Memory B cell (primary cell): Measurements from ENCODE around the gene RAB34.
A peak's percentile ranks its signal among the peaks of the same experiment; 100 is the strongest.

ENCODE experiments used
- ATAC-seq: fragments of 150-1000 bp; cut with Tn5 transposase; 2 replicates; pipeline ENCODE4 v1.10.0; 2021; ENCODE audit warnings: low read depth, mild to moderate bottlenecking, moderate library complexity
- DNase-seq, 2 donors: peaks; one replicate each; pipeline ENCODE4 v3.0.0; 2022; ENCODE audit warnings: low spot score in 2 of 2
- H3K27ac Mint-ChIP-seq: one replicate; pipeline ENCODE4 v1.8.0; 2022; ENCODE audit warnings: mild to moderate bottlenecking, moderate library complexity, mixed read lengths
- H3K27me3 Mint-ChIP-seq: one replicate; pipeline ENCODE4 v1.8.0; 2022; ENCODE audit warnings: mixed read lengths
- H3K36me3 Mint-ChIP-seq: one replicate; pipeline ENCODE4 v1.8.0; 2022; ENCODE audit warnings: mild to moderate bottlenecking, mixed read lengths
- H3K4me1 Mint-ChIP-seq: one replicate; pipeline ENCODE4 v1.8.0; 2022; ENCODE audit warnings: mixed read lengths
- H3K4me3 Mint-ChIP-seq: one replicate; pipeline ENCODE4 v1.8.0; 2022; ENCODE audit warnings: mild to moderate bottlenecking, moderate library complexity, mixed read lengths
- H3K9me3 Mint-ChIP-seq: one replicate; pipeline ENCODE4 v1.8.0; 2022; ENCODE audit warnings: mixed read lengths

RAB34 gene

GRCh38 chr17:28702752-28703150, 14.9 kb downstream of the RAB34 start:
- Mint-ChIP-seq H3K36me3 (peaks cover 37% of the 10 kb centered on the region), H3K4me1 (no peaks in the 10 kb centered on the region), H3K9me3 (no peaks in the 10 kb centered on the region), H3K4me3 (no peak overlapping the region), H3K27me3 (no peaks in the 10 kb centered on the region), H3K27ac (no peak overlapping the region)
- ATAC-seq (no peak), DNase-seq (no peak)

- H3K4me3 Mint-ChIP-seq, result no peak overlapping the region
- no peaks in the 10 kb centered on the region for H3K27me3 Mint-ChIP-seq
- no peaks in the 10 kb centered on the region for H3K4me1 Mint-ChIP-seq
- no peak overlapping the region for H3K27ac Mint-ChIP-seq
- no peak for ATAC-seq
- no peak for DNase-seq
- no peaks in the 10 kb centered on the region for H3K9me3 Mint-ChIP-seq
- peaks cover 40% of the 10 kb centered on the region for H3K36me3 Mint-ChIP-seq
Measured at GRCh38 chr17:28702026-28702751, 15.5 kb downstream of the RAB34 start.

DNA sequence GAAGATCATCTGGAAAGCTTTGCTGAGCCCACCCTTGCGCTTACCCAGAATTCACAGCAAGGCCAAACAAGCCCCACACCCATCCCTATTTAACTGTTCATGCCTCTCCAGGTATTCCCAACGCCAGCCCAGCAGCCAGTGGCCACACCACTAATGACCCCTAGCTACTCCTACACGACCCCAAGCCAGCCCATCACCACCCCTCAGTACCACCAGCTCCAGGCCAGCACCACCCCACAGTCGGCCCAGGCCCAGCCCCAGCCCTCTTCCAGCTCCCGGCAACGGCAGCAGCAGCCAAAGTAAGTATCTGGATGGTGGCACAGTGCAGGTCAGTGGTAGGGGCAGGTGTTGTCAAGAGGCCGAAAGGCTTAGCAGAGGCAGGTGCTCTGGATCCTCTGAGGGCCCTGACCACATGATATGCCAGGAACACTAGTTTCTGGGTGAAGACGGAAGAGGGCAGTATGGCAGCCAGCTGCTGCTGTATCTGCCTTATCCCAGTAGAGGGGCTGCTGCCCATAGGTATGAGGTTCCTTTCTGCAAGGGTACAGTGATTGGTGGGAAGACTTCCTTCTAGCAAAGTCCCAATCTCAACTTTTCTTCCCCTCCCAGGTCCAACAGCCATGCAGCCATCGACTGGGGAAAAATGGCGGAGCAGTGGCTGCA, 16.7 kb downstream of the RAB34 start:
- no peaks in the 10 kb centered on the region for H3K9me3 Mint-ChIP-seq
- H3K4me1 Mint-ChIP-seq, result no peaks in the 10 kb centered on the region
- H3K27ac Mint-ChIP-seq, result no peak overlapping the region
- peaks cover 40% of the 10 kb centered on the region for H3K36me3 Mint-ChIP-seq
- ATAC-seq (no peak), DNase-seq (no peak)
- H3K27me3 Mint-ChIP-seq, result no peaks in the 10 kb centered on the region
- no peak overlapping the region for H3K4me3 Mint-ChIP-seq

DNA sequence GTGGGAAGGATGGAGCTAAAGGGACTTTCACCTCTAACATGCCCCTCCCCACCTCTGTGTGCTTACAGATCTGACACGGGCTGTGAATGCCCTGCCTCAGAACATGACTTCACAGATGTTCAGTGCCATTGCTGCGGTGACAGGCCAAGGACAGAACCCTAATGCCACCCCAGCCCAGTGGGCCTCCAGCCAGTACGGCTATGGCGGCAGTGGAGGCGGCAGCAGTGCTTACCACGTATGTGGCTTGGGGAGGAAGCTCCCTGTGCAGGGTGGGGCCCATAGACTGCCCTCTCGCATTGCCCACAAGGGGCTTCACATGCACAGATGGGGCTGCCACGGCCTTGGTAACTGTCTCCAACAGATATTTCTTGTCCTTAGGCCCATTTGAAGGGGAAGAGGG, 17.4 kb downstream of the RAB34 start:
- H3K4me3 Mint-ChIP-seq, result no peak overlapping the region
- H3K9me3 Mint-ChIP-seq, result no peaks in the 10 kb centered on the region
- no peak for DNase-seq
- H3K36me3 Mint-ChIP-seq, result peaks cover 40% of the 10 kb centered on the region
- H3K27me3 Mint-ChIP-seq, result no peaks in the 10 kb centered on the region
- no peak for ATAC-seq
- H3K27ac Mint-ChIP-seq, result no peak overlapping the region
- no peaks in the 10 kb centered on the region for H3K4me1 Mint-ChIP-seq

DNA sequence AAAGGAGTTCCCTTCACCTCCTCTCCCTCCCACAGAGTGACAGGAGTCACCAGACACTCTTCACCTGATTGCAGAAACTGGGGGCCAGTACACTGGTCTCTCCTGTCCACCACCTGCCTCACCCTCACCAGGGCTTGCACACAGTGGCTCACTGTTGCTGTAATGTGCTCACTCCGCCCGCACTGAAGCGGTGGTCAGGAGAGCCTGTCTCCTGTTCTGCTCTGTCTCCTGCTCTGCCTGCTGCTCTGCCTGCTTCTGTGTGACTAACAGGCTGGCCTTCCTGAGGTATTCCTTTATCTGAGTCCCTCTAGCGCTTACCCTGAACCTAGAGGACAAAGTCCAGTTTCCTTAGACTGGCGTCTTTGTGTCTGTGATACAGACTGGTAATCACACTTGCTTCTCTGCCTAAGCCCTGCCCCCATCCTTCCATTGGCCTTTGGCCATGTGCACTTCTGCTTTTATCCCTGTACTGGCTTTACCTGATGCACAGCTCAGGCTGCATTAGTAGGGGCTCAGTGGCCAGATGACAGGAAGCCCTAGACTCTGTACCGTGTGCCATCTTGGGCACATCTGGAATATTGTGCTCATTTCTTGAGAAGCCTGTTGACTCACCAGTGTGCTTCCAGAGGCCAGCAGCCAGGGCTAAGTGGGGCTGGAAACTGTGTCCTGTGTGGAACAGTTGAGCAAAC, 19.3 kb downstream of the RAB34 start:
- peaks cover 47% of the 10 kb centered on the region for H3K36me3 Mint-ChIP-seq
- H3K27me3 Mint-ChIP-seq, result no peaks in the 10 kb centered on the region
- no peak for ATAC-seq
- no peak for DNase-seq
- H3K4me3 Mint-ChIP-seq, result no peak overlapping the region
- no peaks in the 10 kb centered on the region for H3K9me3 Mint-ChIP-seq
- no peak overlapping the region for H3K27ac Mint-ChIP-seq
- H3K4me1 Mint-ChIP-seq, result no peaks in the 10 kb centered on the region

DNA sequence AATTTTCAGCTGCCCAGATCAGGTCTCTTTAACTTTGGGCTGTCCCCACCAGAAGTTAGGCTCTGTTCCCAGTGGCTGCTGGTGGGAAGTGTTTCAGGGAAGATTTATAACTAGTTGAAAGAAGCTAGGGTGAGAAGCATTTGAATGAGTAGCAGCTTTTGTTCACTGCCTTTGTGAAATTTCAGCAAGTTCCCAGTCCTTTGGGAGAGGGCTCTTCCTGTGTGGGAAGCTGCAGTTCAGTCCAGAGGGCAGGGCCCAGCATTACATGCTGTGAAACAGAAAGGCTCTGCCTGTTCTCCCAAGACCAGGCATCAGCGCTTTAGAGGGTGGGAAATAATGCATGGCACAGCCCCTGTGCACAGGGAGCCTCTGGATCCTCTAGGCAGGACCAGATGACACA, 23.8 kb downstream of the RAB34 start:
- no peak for DNase-seq
- H3K4me1 Mint-ChIP-seq, result no peaks in the 10 kb centered on the region
- peaks cover 35% of the 10 kb centered on the region for H3K36me3 Mint-ChIP-seq
- H3K27me3 Mint-ChIP-seq, result no peaks in the 10 kb centered on the region
- H3K9me3 Mint-ChIP-seq, result no peaks in the 10 kb centered on the region
- no peak for ATAC-seq
- peak overlapping the region; percentile 28 for H3K27ac Mint-ChIP-seq
- no peak overlapping the region for H3K4me3 Mint-ChIP-seq

DNA sequence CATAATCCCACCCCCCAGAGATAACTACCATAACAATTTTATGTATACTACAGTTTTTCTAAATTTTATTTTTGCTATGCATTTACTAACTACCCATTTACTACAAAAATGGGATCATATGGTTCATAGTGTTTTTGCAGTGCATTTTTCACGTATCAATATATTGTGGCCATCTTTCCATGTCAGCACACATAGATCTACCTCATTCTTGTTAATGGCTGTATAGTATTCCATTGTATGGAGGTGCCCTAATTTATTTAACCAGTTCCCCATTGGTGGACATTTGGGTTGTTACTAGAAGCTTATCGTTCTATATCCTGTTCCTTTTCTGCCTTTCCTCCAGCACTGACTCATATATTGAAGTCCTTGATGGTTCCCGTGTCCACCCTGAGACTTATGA, 28.7 kb downstream of the RAB34 start:
- Mint-ChIP-seq H3K4me3 (no peak overlapping the region), H3K27me3 (no peaks in the 10 kb centered on the region), H3K4me1 (no peaks in the 10 kb centered on the region), H3K36me3 (peaks cover 44% of the 10 kb centered on the region), H3K9me3 (no peaks in the 10 kb centered on the region), H3K27ac (no peak overlapping the region)
- ATAC-seq (no peak), DNase-seq (no peak)

DNA sequence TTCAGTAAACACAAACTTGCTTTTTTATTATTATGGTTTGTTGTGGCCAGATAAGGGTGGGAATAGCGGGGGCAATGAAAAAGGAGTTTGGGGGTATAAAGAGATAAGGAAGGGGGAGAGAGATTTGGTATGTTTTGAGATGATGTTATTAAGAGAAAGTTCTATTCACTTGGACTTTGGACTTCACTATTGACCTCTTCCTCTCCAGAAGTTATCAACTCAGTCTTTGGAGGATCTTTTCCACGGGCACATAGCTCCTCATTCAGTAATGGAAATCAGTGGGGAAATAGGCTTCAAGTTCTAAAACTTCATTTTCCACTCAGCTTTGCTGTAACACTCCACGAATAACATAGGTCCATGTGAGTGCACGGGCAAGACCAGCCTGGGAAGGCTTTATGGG, 29.2 kb downstream of the RAB34 start:
- Mint-ChIP-seq H3K27me3 (no peaks in the 10 kb centered on the region), H3K27ac (peak overlapping the region; percentile 46), H3K9me3 (no peaks in the 10 kb centered on the region), H3K36me3 (peaks cover 42% of the 10 kb centered on the region), H3K4me1 (no peaks in the 10 kb centered on the region), H3K4me3 (no peak overlapping the region)
- ATAC-seq (no peak), DNase-seq (no peak)

DNA sequence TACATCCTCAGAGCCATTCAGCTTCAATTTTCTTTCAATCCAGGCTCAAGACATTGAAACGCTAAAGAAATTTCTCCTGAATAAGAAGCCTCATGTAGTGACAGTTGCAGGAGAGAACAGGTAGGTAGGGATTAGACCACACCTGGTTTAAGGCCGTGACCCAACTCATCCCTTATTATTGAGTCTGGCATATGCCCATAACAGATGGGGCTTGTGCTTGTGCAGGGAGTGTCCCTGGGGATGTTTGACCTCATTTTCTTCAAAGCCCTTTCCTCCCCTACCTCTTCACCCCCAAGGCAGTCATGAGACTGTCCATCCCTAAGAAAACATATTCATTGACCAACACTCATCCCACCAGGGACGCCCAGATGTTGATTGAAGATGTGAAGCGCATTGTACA, 31.4 kb downstream of the RAB34 start:
- no peaks in the 10 kb centered on the region for H3K27me3 Mint-ChIP-seq
- no peaks in the 10 kb centered on the region for H3K9me3 Mint-ChIP-seq
- H3K4me1 Mint-ChIP-seq, result no peaks in the 10 kb centered on the region
- no peak for ATAC-seq
- peaks cover 55% of the 10 kb centered on the region for H3K36me3 Mint-ChIP-seq
- DNase-seq, result no peak
- H3K27ac Mint-ChIP-seq, result peak overlapping the region; percentile 20
- H3K4me3 Mint-ChIP-seq, result no peak overlapping the region

GRCh38 chr17:28685366-28685765, 32.3 kb downstream of the RAB34 start:
- H3K4me3 Mint-ChIP-seq, result no peak overlapping the region
- H3K27me3 Mint-ChIP-seq, result no peaks in the 10 kb centered on the region
- no peak for DNase-seq
- H3K36me3 Mint-ChIP-seq, result peaks cover 54% of the 10 kb centered on the region
- no peak for ATAC-seq
- H3K9me3 Mint-ChIP-seq, result no peaks in the 10 kb centered on the region
- no peaks in the 10 kb centered on the region for H3K4me1 Mint-ChIP-seq
- no peak overlapping the region for H3K27ac Mint-ChIP-seq

- Mint-ChIP-seq H3K36me3 (peaks cover 52% of the 10 kb centered on the region), H3K27ac (no peak overlapping the region)
Measured at GRCh38 chr17:28684963-28685362, 32.7 kb downstream of the RAB34 start.

GRCh38 chr17:28682655-28683054, 35.0 kb downstream of the RAB34 start:
- H3K4me1 Mint-ChIP-seq, result no peaks in the 10 kb centered on the region
- H3K4me3 Mint-ChIP-seq, result no peak overlapping the region
- H3K27ac Mint-ChIP-seq, result no peak overlapping the region
- no peaks in the 10 kb centered on the region for H3K9me3 Mint-ChIP-seq
- ATAC-seq, result no peak
- no peaks in the 10 kb centered on the region for H3K27me3 Mint-ChIP-seq
- peaks cover 38% of the 10 kb centered on the region for H3K36me3 Mint-ChIP-seq
- no peak for DNase-seq

More at GRCh38 chr17:28684963-28685362, 32.7 kb downstream of the RAB34 start:
- Mint-ChIP-seq H3K4me3 (no peak overlapping the region), H3K27me3 (no peaks in the 10 kb centered on the region), H3K9me3 (no peaks in the 10 kb centered on the region), H3K4me1 (no peaks in the 10 kb centered on the region)
- DNase-seq (no peak), ATAC-seq (no peak)

GRCh38 chr17:28675980-28676379, 41.7 kb downstream of the RAB34 start:
- no peak for ATAC-seq
- H3K36me3 Mint-ChIP-seq, result peaks cover 32% of the 10 kb centered on the region
- no peak overlapping the region for H3K27ac Mint-ChIP-seq
- H3K27me3 Mint-ChIP-seq, result no peaks in the 10 kb centered on the region
- H3K9me3 Mint-ChIP-seq, result no peaks in the 10 kb centered on the region
- H3K4me1 Mint-ChIP-seq, result peaks cover 4% of the 10 kb centered on the region
- H3K4me3 Mint-ChIP-seq, result no peak overlapping the region
- DNase-seq, result no peak

- Mint-ChIP-seq H3K4me1 (peaks cover 4% of the 10 kb centered on the region), H3K27me3 (no peaks in the 10 kb centered on the region), H3K4me3 (no peak overlapping the region), H3K36me3 (peaks cover 32% of the 10 kb centered on the region), H3K9me3 (no peaks in the 10 kb centered on the region), H3K27ac (no peak overlapping the region)
- ATAC-seq (no peak), DNase-seq (no peak)
Measured at GRCh38 chr17:28675490-28675889, 42.2 kb downstream of the RAB34 start.
